LNCAP (cell line): ENCODE data around the gene PFDN6.

ENCODE experiments used
- TF ChIP-seq, protein P1 (sequence below): fragments of 450-650 bp; IDR thresholded peaks from 2 replicates; pipeline ENCODE4 v1.5.1; 2017; ENCODE audit warnings: mild to moderate bottlenecking

PFDN6 gene

DNA sequence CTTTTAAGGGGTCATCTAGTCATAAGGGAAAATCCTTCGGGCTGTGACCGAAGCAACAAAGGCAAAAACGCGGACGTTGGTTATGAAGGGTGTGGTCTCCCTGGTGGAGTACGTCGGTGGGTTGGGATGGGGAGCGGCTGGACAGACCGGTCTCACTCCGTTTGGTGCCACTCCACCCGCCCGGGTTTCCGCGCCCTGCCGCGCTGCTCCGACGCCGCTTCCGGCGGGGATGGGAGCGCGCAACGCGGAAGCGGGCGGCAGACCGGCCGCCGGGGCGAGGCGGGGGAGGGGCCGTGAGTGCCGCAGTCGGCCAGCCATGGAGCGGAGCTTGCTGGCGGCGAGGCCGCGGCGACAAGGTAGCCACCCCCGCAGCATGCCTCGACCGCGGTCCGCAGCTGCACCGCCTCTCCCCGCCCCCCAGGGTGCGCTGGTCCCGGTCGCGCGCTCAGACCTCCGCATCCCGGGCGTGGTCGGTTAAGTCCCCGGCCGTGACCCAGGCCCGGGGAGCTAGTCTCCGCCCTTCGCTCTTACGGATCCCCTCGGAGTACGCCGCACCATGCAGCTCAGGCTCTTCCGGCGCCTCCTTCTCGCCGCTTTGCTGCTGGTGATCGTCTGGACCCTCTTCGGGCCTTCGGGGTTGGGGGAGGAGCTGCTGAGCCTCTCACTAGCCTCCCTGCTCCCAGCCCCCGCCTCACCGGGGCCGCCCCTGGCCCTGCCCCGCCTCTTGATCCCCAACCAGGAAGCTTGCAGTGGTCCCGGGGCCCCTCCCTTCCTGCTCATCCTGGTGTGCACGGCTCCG lies 12.3 kb upstream of the PFDN6 start, which contains the start of gene B3GALT4:
B3GALT4 (plus strand) TSS at position 260 of the 799 bp plus-strand sequence; CDS start at position 557, 297 bp downstream.
- TF ChIP-seq, protein P1, sequence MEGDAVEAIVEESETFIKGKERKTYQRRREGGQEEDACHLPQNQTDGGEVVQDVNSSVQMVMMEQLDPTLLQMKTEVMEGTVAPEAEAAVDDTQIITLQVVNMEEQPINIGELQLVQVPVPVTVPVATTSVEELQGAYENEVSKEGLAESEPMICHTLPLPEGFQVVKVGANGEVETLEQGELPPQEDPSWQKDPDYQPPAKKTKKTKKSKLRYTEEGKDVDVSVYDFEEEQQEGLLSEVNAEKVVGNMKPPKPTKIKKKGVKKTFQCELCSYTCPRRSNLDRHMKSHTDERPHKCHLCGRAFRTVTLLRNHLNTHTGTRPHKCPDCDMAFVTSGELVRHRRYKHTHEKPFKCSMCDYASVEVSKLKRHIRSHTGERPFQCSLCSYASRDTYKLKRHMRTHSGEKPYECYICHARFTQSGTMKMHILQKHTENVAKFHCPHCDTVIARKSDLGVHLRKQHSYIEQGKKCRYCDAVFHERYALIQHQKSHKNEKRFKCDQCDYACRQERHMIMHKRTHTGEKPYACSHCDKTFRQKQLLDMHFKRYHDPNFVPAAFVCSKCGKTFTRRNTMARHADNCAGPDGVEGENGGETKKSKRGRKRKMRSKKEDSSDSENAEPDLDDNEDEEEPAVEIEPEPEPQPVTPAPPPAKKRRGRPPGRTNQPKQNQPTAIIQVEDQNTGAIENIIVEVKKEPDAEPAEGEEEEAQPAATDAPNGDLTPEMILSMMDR = peak; percentile 39; the same call in 1 of the 2 replicates

DNA sequence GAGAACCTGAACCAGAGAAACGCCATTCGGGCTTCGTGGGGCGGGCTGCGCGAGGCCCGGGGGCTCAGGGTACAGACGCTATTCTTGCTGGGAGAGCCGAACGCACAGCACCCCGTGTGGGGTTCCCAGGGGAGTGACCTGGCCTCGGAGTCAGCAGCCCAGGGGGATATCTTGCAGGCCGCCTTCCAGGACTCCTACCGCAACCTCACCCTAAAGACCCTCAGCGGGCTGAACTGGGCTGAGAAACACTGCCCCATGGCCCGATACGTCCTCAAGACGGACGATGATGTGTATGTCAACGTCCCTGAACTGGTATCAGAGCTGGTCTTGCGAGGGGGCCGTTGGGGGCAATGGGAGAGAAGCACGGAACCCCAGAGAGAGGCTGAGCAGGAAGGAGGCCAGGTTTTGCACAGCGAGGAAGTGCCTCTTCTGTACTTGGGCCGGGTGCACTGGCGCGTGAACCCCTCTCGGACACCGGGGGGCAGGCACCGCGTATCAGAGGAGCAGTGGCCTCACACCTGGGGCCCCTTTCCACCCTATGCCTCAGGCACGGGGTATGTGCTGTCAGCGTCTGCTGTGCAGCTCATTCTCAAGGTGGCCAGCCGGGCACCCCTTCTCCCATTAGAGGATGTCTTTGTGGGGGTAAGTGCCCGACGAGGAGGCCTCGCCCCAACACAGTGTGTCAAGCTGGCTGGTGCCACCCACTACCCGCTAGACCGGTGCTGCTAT lies 11.6 kb upstream of the PFDN6 start:
- TF ChIP-seq, protein P1 = no peak

DNA sequence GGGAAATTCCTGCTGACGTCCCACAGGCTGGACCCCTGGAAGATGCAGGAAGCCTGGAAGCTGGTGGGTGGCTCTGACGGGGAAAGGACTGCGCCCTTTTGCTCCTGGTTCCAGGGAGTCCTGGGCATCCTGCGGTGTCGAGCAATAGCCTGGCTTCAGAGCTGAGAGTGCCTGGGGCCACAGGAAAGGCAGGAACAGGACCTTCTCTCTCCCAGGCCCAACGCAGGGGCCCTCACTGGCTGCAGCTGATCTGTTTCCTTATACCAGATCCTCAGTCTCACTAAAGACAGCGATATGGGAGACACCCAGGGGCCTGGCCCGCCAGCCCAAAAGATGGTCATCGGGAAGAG lies 11.0 kb upstream of the PFDN6 start:
- TF ChIP-seq, protein P1 = no peak

DNA sequence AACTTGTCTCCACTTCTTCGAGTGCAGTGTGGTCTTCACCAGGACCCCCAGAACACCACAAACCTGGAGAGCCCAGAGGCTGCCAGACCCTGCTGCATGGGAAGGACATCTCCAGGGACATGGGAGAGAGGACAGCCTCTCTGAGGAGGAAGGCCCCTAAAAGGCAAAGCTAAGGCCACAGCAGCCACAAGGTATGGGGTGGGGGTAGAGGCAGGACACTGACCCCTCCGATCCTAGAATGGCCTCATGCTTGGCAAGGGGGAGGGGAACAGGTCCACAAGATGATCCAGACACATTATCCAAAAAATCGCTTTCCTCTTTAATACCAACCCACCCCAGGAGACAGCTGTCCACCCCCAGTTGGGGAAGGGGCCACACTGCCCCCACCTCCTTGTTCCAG lies 10.6 kb upstream of the PFDN6 start:
- TF ChIP-seq, protein P1 = no peak

DNA sequence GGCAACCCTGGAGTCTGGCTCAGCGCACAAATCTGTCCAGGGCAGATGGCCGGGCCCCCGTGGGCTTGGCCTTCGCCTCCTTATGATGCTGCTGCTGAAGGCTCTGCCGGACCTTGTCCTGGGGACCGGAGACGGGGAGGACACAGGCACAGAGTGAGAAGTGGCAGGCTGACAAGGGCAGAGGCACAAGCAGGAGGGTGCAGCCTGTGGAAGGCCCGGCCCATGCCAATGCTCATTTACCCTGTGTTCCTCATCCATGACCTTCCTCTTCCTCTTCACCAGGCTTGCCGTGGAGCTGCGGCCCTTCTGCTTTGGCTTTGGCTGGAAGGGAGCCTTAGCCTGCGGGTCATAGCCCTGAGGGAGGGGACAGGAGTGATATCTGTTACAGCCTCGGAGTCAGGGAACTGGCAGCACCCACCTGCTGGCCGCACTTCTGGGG lies 10.1 kb upstream of the PFDN6 start:
- TF ChIP-seq, protein P1 = no peak

DNA sequence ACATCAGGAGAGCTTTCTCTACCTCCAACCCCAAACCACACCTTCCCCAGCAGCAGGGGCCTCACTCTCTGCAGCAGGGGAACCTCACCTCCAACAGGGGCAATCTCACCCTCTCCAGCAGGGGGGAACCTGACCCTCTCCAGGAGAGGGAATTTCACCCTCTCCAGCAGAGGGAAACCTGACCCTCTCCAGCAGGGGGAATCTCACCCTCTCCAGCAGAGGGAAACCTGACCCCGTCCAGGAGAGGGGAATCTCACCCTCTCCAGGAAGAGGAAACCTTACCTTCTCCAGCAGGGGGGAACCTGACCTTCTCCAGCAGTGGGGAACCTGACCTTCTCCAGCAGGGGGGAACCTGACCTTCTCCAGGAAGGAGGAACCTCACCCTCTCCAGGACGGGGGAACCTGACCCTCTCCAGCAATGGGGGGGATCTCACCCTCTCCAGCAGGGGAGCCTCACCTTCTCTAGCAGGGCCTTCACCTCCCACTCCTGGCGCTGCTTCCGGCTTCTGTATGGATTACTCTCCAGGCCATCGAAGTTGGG lies 9.4 kb upstream of the PFDN6 start:
- TF ChIP-seq, protein P1 = peak; percentile 31

DNA sequence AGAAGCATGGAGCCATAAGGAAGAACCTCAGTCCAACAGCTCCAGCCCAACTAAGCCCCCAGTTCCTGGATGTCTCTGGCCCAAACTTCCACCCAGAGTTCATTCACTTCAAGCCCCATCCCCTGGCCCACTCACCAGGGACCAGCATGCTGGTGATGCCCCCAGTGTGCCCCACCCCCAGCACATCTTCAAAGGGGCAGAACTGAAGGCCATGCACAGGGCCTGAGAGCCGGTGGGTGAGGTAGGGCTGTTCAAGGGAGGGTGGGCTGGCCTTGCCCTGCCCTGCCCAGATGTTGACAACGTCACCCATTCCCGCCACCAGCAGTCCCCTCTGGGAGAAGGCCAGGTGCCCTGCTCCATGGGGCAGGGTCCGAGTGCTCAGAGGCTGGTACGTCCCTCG lies 8.9 kb upstream of the PFDN6 start:
- TF ChIP-seq, protein P1 = no peak
